Liver (tissue), 3 donors: ENCODE data around the gene NPAS4.

Experiments
- NR2F2 ChIP-seq: IDR thresholded peaks from 2 replicates; pipeline ENCODE4 v1.6.1; 2016; ENCODE audit warnings: antibody characterized with exemption
- TF ChIP-seq, protein P1 (sequence below): fragments of 150-350 bp; IDR thresholded peaks from 2 replicates; pipeline ENCODE4 v1.5.1; 2017; ENCODE audit warnings: improper control_type of control experiment, low read depth, low read length; ENCODE audit not compliant: missing input control
- TF ChIP-seq, protein P2 (sequence below): IDR thresholded peaks from 2 replicates; pipeline ENCODE4 v1.6.1; 2016; ENCODE audit warnings: antibody characterized with exemption, mild to moderate bottlenecking
- TF ChIP-seq, protein P3 (sequence below): IDR thresholded peaks from 2 replicates; pipeline ENCODE4 v1.6.1; 2016; ENCODE audit warnings: antibody characterized with exemption
- donor health status: healthy.
- donor health status: healthy.

DNA sequence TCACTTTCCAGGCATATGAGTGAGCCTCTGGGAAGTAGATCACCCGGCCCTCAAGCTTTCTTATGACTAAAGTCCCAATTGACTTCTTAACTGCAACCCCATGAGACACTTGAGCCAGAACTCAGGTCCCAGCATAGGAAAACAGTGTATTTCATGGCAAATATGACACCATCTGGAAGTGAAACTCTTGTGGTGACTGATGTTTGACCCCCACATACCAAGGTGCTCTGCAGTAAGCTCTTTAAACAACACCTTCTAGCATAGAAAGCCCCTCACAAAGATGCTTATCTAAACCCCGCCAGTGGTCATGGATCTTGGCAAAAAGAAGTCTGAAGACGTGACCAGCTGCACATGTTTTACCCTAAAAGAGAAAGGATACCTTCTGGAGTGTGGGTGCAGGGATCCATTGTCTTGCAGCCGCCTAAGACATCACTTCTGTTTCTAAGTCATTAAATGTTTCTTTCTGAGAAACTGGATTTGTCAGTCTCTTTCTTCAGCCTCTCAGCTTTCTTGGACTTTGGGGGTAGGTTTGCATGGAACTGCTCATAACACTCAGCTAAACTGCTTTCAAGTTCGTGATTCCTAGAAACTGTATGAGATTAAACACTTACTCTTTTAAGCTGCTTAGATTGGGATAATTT lies 38.4 kb downstream of the NPAS4 start:
- TF ChIP-seq, protein P1, sequence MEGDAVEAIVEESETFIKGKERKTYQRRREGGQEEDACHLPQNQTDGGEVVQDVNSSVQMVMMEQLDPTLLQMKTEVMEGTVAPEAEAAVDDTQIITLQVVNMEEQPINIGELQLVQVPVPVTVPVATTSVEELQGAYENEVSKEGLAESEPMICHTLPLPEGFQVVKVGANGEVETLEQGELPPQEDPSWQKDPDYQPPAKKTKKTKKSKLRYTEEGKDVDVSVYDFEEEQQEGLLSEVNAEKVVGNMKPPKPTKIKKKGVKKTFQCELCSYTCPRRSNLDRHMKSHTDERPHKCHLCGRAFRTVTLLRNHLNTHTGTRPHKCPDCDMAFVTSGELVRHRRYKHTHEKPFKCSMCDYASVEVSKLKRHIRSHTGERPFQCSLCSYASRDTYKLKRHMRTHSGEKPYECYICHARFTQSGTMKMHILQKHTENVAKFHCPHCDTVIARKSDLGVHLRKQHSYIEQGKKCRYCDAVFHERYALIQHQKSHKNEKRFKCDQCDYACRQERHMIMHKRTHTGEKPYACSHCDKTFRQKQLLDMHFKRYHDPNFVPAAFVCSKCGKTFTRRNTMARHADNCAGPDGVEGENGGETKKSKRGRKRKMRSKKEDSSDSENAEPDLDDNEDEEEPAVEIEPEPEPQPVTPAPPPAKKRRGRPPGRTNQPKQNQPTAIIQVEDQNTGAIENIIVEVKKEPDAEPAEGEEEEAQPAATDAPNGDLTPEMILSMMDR = no peak
- TF ChIP-seq NR2F2 = no peak
- TF ChIP-seq, protein P2, sequence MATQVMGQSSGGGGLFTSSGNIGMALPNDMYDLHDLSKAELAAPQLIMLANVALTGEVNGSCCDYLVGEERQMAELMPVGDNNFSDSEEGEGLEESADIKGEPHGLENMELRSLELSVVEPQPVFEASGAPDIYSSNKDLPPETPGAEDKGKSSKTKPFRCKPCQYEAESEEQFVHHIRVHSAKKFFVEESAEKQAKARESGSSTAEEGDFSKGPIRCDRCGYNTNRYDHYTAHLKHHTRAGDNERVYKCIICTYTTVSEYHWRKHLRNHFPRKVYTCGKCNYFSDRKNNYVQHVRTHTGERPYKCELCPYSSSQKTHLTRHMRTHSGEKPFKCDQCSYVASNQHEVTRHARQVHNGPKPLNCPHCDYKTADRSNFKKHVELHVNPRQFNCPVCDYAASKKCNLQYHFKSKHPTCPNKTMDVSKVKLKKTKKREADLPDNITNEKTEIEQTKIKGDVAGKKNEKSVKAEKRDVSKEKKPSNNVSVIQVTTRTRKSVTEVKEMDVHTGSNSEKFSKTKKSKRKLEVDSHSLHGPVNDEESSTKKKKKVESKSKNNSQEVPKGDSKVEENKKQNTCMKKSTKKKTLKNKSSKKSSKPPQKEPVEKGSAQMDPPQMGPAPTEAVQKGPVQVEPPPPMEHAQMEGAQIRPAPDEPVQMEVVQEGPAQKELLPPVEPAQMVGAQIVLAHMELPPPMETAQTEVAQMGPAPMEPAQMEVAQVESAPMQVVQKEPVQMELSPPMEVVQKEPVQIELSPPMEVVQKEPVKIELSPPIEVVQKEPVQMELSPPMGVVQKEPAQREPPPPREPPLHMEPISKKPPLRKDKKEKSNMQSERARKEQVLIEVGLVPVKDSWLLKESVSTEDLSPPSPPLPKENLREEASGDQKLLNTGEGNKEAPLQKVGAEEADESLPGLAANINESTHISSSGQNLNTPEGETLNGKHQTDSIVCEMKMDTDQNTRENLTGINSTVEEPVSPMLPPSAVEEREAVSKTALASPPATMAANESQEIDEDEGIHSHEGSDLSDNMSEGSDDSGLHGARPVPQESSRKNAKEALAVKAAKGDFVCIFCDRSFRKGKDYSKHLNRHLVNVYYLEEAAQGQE = no peak
- TF ChIP-seq, protein P3, sequence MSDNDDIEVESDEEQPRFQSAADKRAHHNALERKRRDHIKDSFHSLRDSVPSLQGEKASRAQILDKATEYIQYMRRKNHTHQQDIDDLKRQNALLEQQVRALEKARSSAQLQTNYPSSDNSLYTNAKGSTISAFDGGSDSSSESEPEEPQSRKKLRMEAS = no peak
